HG03066 (cell line): Measurements from ENCODE around the gene CZIB.
"Not testable (repeated sequence)": the region's sequence is repeated elsewhere in the genome, so short reads cannot be mapped to it uniquely, and the experiment has no call there.

ENCODE experiments used
- ATAC-seq: cut with Tn5 transposase; IDR thresholded peaks from one replicate; pipeline ENCODE4 v1.9.1; 2021; ENCODE audit warnings: low read depth; ENCODE audit not compliant: unreplicated experiment

Gene CZIB

GRCh38 chr1:53241828-53242227 is 21.4 kb upstream of the CZIB start:
- ATAC-seq = no peak

GRCh38 chr1:53238197-53239155 is 18.0 kb upstream of the CZIB start, which contains the start of gene MAGOH:
Gene MAGOH, minus strand, starts transcription at chr1:53238518. Its CDS starts 70 bp downstream, at chr1:53238448.
- ATAC-seq = peak; percentile 99

GRCh38 chr1:53237638-53238037 is 17.2 kb upstream of the CZIB start:
- no peak for ATAC-seq

- ATAC-seq = no peak
Measured at GRCh38 chr1:53220962-53221286, 490 bp upstream of the CZIB start.

GRCh38 chr1:53219711-53220110 is 723 bp downstream of the CZIB start:
- no peak for ATAC-seq

GRCh38 chr1:53218201-53218600 is 2.2 kb downstream of the CZIB start:
- no peak for ATAC-seq

GRCh38 chr1:53214376-53214940 is 6.0 kb downstream of the CZIB start:
- ATAC-seq = no peak

- no peak for ATAC-seq
Measured at GRCh38 chr1:53210954-53211353, 9.5 kb downstream of the CZIB start.

GRCh38 chr1:53210352-53210751 is 10.1 kb downstream of the CZIB start:
- ATAC-seq = no peak

GRCh38 chr1:53207726-53208125 is 12.7 kb downstream of the CZIB start:
- no peak for ATAC-seq

GRCh38 chr1:53206735-53207379 is 13.6 kb downstream of the CZIB start:
- no peak for ATAC-seq

GRCh38 chr1:53206083-53206685 is 14.2 kb downstream of the CZIB start:
- ATAC-seq = not testable (repeated sequence)

- not testable (repeated sequence) for ATAC-seq
Measured at GRCh38 chr1:53205496-53205895, 14.9 kb downstream of the CZIB start.

- no peak for ATAC-seq
Measured at GRCh38 chr1:53203466-53203865, 17.0 kb downstream of the CZIB start.

- no peak for ATAC-seq
Measured at GRCh38 chr1:53198241-53198651, 22.2 kb downstream of the CZIB start.

GRCh38 chr1:53197291-53198200 is 22.9 kb downstream of the CZIB start:
- no peak for ATAC-seq

GRCh38 chr1:53196485-53197290 is 23.7 kb downstream of the CZIB start, which contains the start of gene CPT2:
Gene CPT2, plus strand, starts transcription at chr1:53196824. Its CDS starts 120 bp downstream, at chr1:53196944.
- ATAC-seq = peak; percentile 100

GRCh38 chr1:53196017-53196484 is 24.4 kb downstream of the CZIB start:
- no peak for ATAC-seq
